Activated naive CD4-positive, alpha-beta T cell treated with anti-CD3 and anti-CD28 coated beads, Interleukin-2, amount 50 U/mL, for 16 hours (primary cell): ENCODE measurements around the gene HDAC11.
"Not testable (repeated sequence)": the region's sequence is repeated elsewhere in the genome, so short reads cannot be mapped to it uniquely, and the experiment has no call there.

Experiments used
- DNase-seq: peaks from one replicate; pipeline ENCODE4 v3.0.0-alpha.2; 2020

Gene HDAC11

GRCh38 chr3:13493867-13494441 lies 13.8 kb downstream of the HDAC11 start:
- no peak for DNase-seq

- DNase-seq, result no peak
These were observed 14.6 kb downstream of the HDAC11 start for GRCh38 chr3:13494463-13495350.

- DNase-seq, result no peak
These were observed 15.3 kb downstream of the HDAC11 start for GRCh38 chr3:13495351-13495813.

GRCh38 chr3:13495921-13496723 lies 16.0 kb downstream of the HDAC11 start:
- peak; percentile 71 for DNase-seq

GRCh38 chr3:13496879-13497278 lies 16.8 kb downstream of the HDAC11 start:
- DNase-seq, result no peak

GRCh38 chr3:13497386-13497785 lies 17.3 kb downstream of the HDAC11 start:
- no peak for DNase-seq

- no peak for DNase-seq
These were observed 18.4 kb downstream of the HDAC11 start for GRCh38 chr3:13498354-13499060.

- not testable (repeated sequence) for DNase-seq
These were observed 19.1 kb downstream of the HDAC11 start for GRCh38 chr3:13499246-13499645.

GRCh38 chr3:13500133-13500885 lies 20.2 kb downstream of the HDAC11 start:
- no peak for DNase-seq

GRCh38 chr3:13501056-13501455 lies 20.9 kb downstream of the HDAC11 start:
- DNase-seq, result no peak

- no peak for DNase-seq
These were observed 21.4 kb downstream of the HDAC11 start for GRCh38 chr3:13501521-13501920.

- DNase-seq, result no peak
These were observed 22.1 kb downstream of the HDAC11 start for GRCh38 chr3:13501958-13502790.

GRCh38 chr3:13502791-13503060 lies 22.6 kb downstream of the HDAC11 start:
- DNase-seq, result no peak

GRCh38 chr3:13504161-13504831 lies 24.2 kb downstream of the HDAC11 start:
- no peak for DNase-seq

GRCh38 chr3:13505147-13506130 lies 25.3 kb downstream of the HDAC11 start:
- no peak for DNase-seq

- no peak for DNase-seq
These were observed 26.1 kb downstream of the HDAC11 start for GRCh38 chr3:13506239-13506638.

- no peak for DNase-seq
These were observed 26.6 kb downstream of the HDAC11 start for GRCh38 chr3:13506680-13507079.

GRCh38 chr3:13507247-13507569 lies 27.1 kb downstream of the HDAC11 start:
- no peak for DNase-seq

- no peak for DNase-seq
These were observed 27.6 kb downstream of the HDAC11 start for GRCh38 chr3:13507570-13508339.
